MCF 10A (cell line): ENCODE results near the gene DUOXA2. TPM values are rescaled to one million over a fixed set of nuclear protein-coding genes. Genes with fewer than 3 reads are reported as not detected.

ENCODE experiments used
- BruUV-seq: library from RNA; stranded (reverse); fragments of 400-500 nt; replicated peaks from 2 replicates; lab custom pipeline; 2021; lab: Mats Ljungman, UMichigan
- CTCF ChIA-PET: fragments of 300-600 bp; sonication (Branson Sonifier 250); formaldehyde crosslinking; extraction: SDS; loops from one replicate; lab custom pipeline; 2021; ENCODE audit warnings: antibody characterized with exemption, inconsistent platforms; lab: Yijun Ruan, JAX
- POLR2A ChIA-PET: fragments of 300-600, 350-650 bp; sonication (Branson Sonifier 250); formaldehyde crosslinking; extraction: SDS; loops from one replicate; lab custom pipeline; 2020; ENCODE audit warnings: antibody characterized with exemption, inconsistent platforms; lab: Yijun Ruan, JAX
- DNase-seq: peaks from one replicate; pipeline ENCODE4 v3.0.0-alpha.2; 2018; ENCODE audit not compliant: unreplicated experiment
- H3K27ac Mint-ChIP-seq: one replicate; pipeline ENCODE4 v1.8.0; 2022; ENCODE audit warnings: mild to moderate bottlenecking, low read depth, mixed read lengths; ENCODE audit not compliant: unreplicated experiment
- H3K27me3 Mint-ChIP-seq: one replicate; pipeline ENCODE4 v1.8.0; 2022; ENCODE audit warnings: mixed read lengths; ENCODE audit not compliant: insufficient read depth, unreplicated experiment
- H3K36me3 Mint-ChIP-seq: one replicate; pipeline ENCODE4 v1.8.0; 2022; ENCODE audit warnings: mild to moderate bottlenecking, moderate library complexity, mixed read lengths; ENCODE audit not compliant: insufficient read depth, unreplicated experiment
- H3K4me1 Mint-ChIP-seq: one replicate; pipeline ENCODE4 v1.8.0; 2022; ENCODE audit warnings: mixed read lengths; ENCODE audit not compliant: insufficient read depth, unreplicated experiment
- H3K4me3 Mint-ChIP-seq: one replicate; pipeline ENCODE4 v1.8.0; 2022; ENCODE audit warnings: mild to moderate bottlenecking, moderate library complexity, mixed read lengths; ENCODE audit not compliant: unreplicated experiment
- H3K9me3 Mint-ChIP-seq: one replicate; pipeline ENCODE4 v1.8.0; 2022; ENCODE audit warnings: mixed read lengths; ENCODE audit not compliant: unreplicated experiment
- CTCF ChIP-seq: fragments of 200-600 bp; IDR thresholded peaks from one replicate; pipeline ENCODE4 v1.8.0; 2022; ENCODE audit warnings: antibody characterized with exemption, mild to moderate bottlenecking; ENCODE audit not compliant: unreplicated experiment
- intact Hi-C: fragments of 100-400 bp; cut with micrococcal nuclease; formaldehyde crosslinking; loops from 2 replicates; pipeline ENCODE4 v1.14.1; 2022
- total RNA-seq: library from RNA; stranded (reverse); gene quantifications from 2 replicates; pipeline ENCODE4 v1.2.3, GENCODE V29; 2022

Gene DUOXA2
- total RNA-seq, 1 experiment from 2014 or later, result not detected

- Mint-ChIP-seq H3K27me3 (peaks cover 35% of the 10 kb centered on the region), H3K4me1 (peaks cover 8% of the 10 kb centered on the region), H3K36me3 (no peaks in the 10 kb centered on the region), H3K27ac (no peak overlapping the region), H3K4me3 (no peak overlapping the region), H3K9me3 (no peaks in the 10 kb centered on the region)
- ChIA-PET POLR2A (no interaction called here), CTCF (interaction anchor here (0.6 kb wide), 1 partner anchor 305 kb away, joined by 4 read pairs; no protein-coding TSS in a partner anchor)
- intact Hi-C loops, result no loop called here
- TF ChIP-seq CTCF, result no peak
- BruUV-seq, result no TSS peak
- DNase-seq, result no peak
Observed at GRCh38 chr15:45091576-45091975, 22.6 kb upstream of the DUOXA2 start.

GRCh38 chr15:45093013-45093412 lies 21.1 kb upstream of the DUOXA2 start:
- H3K27me3 Mint-ChIP-seq, result peaks cover 35% of the 10 kb centered on the region
- H3K9me3 Mint-ChIP-seq, result no peaks in the 10 kb centered on the region
- BruUV-seq, result no TSS peak
- no peaks in the 10 kb centered on the region for H3K36me3 Mint-ChIP-seq
- no peak overlapping the region for H3K27ac Mint-ChIP-seq
- DNase-seq, result no peak
- peaks cover 8% of the 10 kb centered on the region for H3K4me1 Mint-ChIP-seq
- H3K4me3 Mint-ChIP-seq, result no peak overlapping the region
- CTCF ChIA-PET, result interaction anchor here (0.6 to 1.6 kb wide), 2 partner anchors 25 to 170 kb away, joined by 5 to 6 read pairs; no protein-coding TSS in a partner anchor
- no peak for TF ChIP-seq CTCF
- intact Hi-C loops, result no loop called here
- POLR2A ChIA-PET, result no interaction called here

- Mint-ChIP-seq H3K4me3 (no peak overlapping the region), H3K9me3 (no peaks in the 10 kb centered on the region), H3K27ac (no peak overlapping the region), H3K36me3 (no peaks in the 10 kb centered on the region), H3K27me3 (peaks cover 35% of the 10 kb centered on the region), H3K4me1 (peaks cover 8% of the 10 kb centered on the region)
- no peak for DNase-seq
- BruUV-seq, result no TSS peak
- TF ChIP-seq CTCF, result no peak
- ChIA-PET POLR2A (no interaction called here), CTCF (interaction anchor here (0.6 to 1.6 kb wide), 2 partner anchors 24 to 170 kb away, joined by 5 to 6 read pairs; no protein-coding TSS in a partner anchor)
- intact Hi-C loops, result no loop called here
Observed at GRCh38 chr15:45093622-45094357, 20.3 kb upstream of the DUOXA2 start.

- no TSS peak for BruUV-seq
- Mint-ChIP-seq H3K4me3 (no peak overlapping the region), H3K27me3 (peaks cover 35% of the 10 kb centered on the region), H3K9me3 (no peaks in the 10 kb centered on the region), H3K36me3 (no peaks in the 10 kb centered on the region), H3K4me1 (peaks cover 8% of the 10 kb centered on the region), H3K27ac (no peak overlapping the region)
- intact Hi-C loops, result no loop called here
- POLR2A ChIA-PET, result no interaction called here
- TF ChIP-seq CTCF, result no peak
- CTCF ChIA-PET, result interaction anchor here (0.8 to 1.6 kb wide), 2 partner anchors 23 to 24 kb away, joined by 3 to 5 read pairs; no protein-coding TSS in a partner anchor
- no peak for DNase-seq
Observed at GRCh38 chr15:45094358-45094730, 19.8 kb upstream of the DUOXA2 start.
